NCI-H187 treated with DMSO at 0.1 percent for 48 hours (cell line): ENCODE measurements around the gene C4orf36.

Source experiments
- DNase-seq: peaks from one replicate; lab custom pipeline; 2025; lab: John Stamatoyannopoulos, UW

Gene C4orf36

GRCh38 chr4:86891762-86892635 lies at the start of gene C4orf36:
Gene C4orf36, minus strand, starts transcription at chr4:86892422. Its CDS starts 902 bp downstream, at chr4:86891520.
- no peak for DNase-seq

GRCh38 chr4:86940920-86941460 lies 48.8 kb upstream of the C4orf36 start:
- DNase-seq: no peak

GRCh38 chr4:86939729-86940575 lies 47.7 kb upstream of the C4orf36 start:
- DNase-seq: no peak

- DNase-seq: no peak
These were observed 46.7 kb upstream of the C4orf36 start for GRCh38 chr4:86938771-86939520.

- DNase-seq: no peak
These were observed 43.9 kb upstream of the C4orf36 start for GRCh38 chr4:86935853-86936733.

GRCh38 chr4:86935566-86935852 lies 43.3 kb upstream of the C4orf36 start:
- no peak for DNase-seq

GRCh38 chr4:86934771-86935565 lies 42.7 kb upstream of the C4orf36 start, which contains the start of gene AFF1:
Gene AFF1, plus strand, starts transcription at chr4:86935011. Its CDS starts 13,523 bp downstream, at chr4:86948534.
- peak; percentile 30 for DNase-seq

- no peak for DNase-seq
These were observed 42.0 kb upstream of the C4orf36 start for GRCh38 chr4:86934147-86934770.

- DNase-seq: no peak
These were observed 36.4 kb upstream of the C4orf36 start for GRCh38 chr4:86928400-86929255.

- DNase-seq: no peak
These were observed 35.7 kb upstream of the C4orf36 start for GRCh38 chr4:86927843-86928395.

GRCh38 chr4:86926435-86927086 lies 34.3 kb upstream of the C4orf36 start:
- DNase-seq: no peak

GRCh38 chr4:86924811-86925210 lies 32.6 kb upstream of the C4orf36 start:
- no peak for DNase-seq

GRCh38 chr4:86921608-86922252 lies 29.5 kb upstream of the C4orf36 start:
- DNase-seq: no peak

GRCh38 chr4:86919561-86920223 lies 27.5 kb upstream of the C4orf36 start:
- no peak for DNase-seq

- no peak for DNase-seq
These were observed 26.4 kb upstream of the C4orf36 start for GRCh38 chr4:86918539-86919072.

GRCh38 chr4:86917212-86918039 lies 25.2 kb upstream of the C4orf36 start:
- no peak for DNase-seq
